ENCODE results near the gene STATH. TPM values are rescaled to one million over a fixed set of nuclear protein-coding genes. Genes with fewer than 3 reads are reported as not detected.

The STATH gene
- total RNA-seq, 2 donors from 2014 or later = not detected

DNA sequence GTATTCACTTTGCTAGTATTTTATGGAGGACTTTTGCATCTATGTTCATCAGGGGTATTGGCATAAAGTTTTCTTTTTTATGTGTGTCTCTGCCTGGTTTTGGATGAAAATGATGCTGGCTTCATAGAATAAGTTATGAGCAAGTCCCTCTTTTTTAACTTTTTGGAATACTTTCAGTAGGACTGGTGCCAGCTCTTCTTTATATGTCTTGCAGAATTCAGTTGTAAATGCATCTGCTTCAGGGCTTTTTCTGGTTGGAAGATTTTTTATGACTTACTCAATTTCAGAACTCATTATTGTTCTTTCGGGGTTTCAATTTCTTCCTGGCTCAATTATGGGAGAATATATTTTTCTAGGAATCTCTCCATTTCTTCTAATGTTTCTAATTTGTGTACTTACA, 21.1 kb upstream of the STATH start:
- H3K4me3 ChIP-seq = no peak overlapping the region
- no peak overlapping the region for H3K27ac ChIP-seq
- WGBS, 2 donors = 78 to 100% methylated on average over 1 of the region's 1 CpG
- H3K4me1 ChIP-seq = no peaks in the 10 kb centered on the region
- no peak for ATAC-seq
- DNase-seq = no peak
- TF ChIP-seq POLR2A (IDR thresholded peaks at IDR 0.05) (no peak), CTCF (IDR thresholded peaks at IDR 0.05) (no peak)
- no peaks in the 10 kb centered on the region for H3K9me3 ChIP-seq
- H3K36me3 ChIP-seq (replicated peaks in 1 of 2; ENCODE audit: insufficient read depth in 1 of 2, low read depth in 2 of 2) = no peaks in the 10 kb centered on the region
- intact Hi-C loops (cut with DNase I) = no loop called here
- H3K27me3 ChIP-seq = no peaks in the 10 kb centered on the region

GRCh38 chr4:69977582-69977981, 18.2 kb upstream of the STATH start:
- no peak for DNase-seq
- H3K36me3 ChIP-seq (replicated peaks in 1 of 2; ENCODE audit: insufficient read depth in 1 of 2, low read depth in 2 of 2) = no peaks in the 10 kb centered on the region
- TF ChIP-seq POLR2A (IDR thresholded peaks at IDR 0.05) = no peak
- no peak for TF ChIP-seq CTCF (IDR thresholded peaks at IDR 0.05)
- no peak overlapping the region for H3K4me3 ChIP-seq
- no peak overlapping the region for H3K27ac ChIP-seq
- no peaks in the 10 kb centered on the region for H3K9me3 ChIP-seq
- no peaks in the 10 kb centered on the region for H3K4me1 ChIP-seq
- H3K27me3 ChIP-seq = no peaks in the 10 kb centered on the region
- ATAC-seq = no peak
- intact Hi-C loops (cut with DNase I) = no loop called here

- Histone ChIP-seq H3K27ac (no peak overlapping the region), H3K4me3 (no peak overlapping the region), H3K4me1 (peaks cover 3% of the 10 kb centered on the region), H3K27me3 (no peaks in the 10 kb centered on the region), H3K36me3 (replicated peaks in 1 of 2; ENCODE audit: insufficient read depth in 1 of 2, low read depth in 2 of 2) (no peaks in the 10 kb centered on the region), H3K9me3 (no peaks in the 10 kb centered on the region)
- TF ChIP-seq POLR2A (IDR thresholded peaks at IDR 0.05) = no peak
- peak; percentile 97 for ATAC-seq
- intact Hi-C loops (cut with DNase I) = no loop called here
- 30 to 41% methylated on average over 2 of the region's 2 CpGs for WGBS, 2 donors
- DNase-seq = peak; percentile 31 to 67 (median 66)
These were observed 11.7 kb upstream of the STATH start for GRCh38 chr4:69984030-69984443.

DNA sequence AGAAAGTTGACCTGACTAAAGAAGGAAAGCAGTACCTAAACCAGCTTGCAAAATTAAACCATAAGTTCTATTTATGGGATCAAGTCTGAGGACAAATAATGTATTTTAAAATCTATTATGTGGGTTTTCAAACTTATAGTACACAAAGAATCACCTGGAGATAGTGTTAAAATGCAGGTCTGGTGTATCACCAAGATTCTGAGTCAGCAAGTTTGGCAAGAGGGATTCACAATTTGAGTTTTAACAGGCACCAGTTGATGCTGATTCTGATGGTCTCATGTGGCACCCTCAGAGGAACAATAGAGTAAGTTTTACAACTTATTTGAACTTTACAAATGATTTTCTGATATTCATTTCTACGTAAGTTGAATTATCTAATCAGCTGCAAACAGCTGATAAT, 9.1 kb upstream of the STATH start:
- no peak for DNase-seq
- H3K36me3 ChIP-seq (replicated peaks in 1 of 2; ENCODE audit: insufficient read depth in 1 of 2, low read depth in 2 of 2) = no peaks in the 10 kb centered on the region
- no peak for TF ChIP-seq CTCF (IDR thresholded peaks at IDR 0.05)
- TF ChIP-seq POLR2A (IDR thresholded peaks at IDR 0.05) = no peak
- WGBS, 2 donors = 51 to 57% methylated on average over 1 of the region's 1 CpG
- no peaks in the 10 kb centered on the region for H3K27me3 ChIP-seq
- intact Hi-C loops (cut with DNase I) = no loop called here
- no peak for ATAC-seq
- no peak overlapping the region for H3K27ac ChIP-seq
- no peaks in the 10 kb centered on the region for H3K9me3 ChIP-seq
- peaks cover 3% of the 10 kb centered on the region for H3K4me1 ChIP-seq
- no peak overlapping the region for H3K4me3 ChIP-seq

GRCh38 chr4:69991016-69991415, 4.8 kb upstream of the STATH start:
- Histone ChIP-seq H3K27ac (no peak overlapping the region), H3K36me3 (replicated peaks in 1 of 2; ENCODE audit: insufficient read depth in 1 of 2, low read depth in 2 of 2) (no peaks in the 10 kb centered on the region), H3K27me3 (no peaks in the 10 kb centered on the region), H3K4me3 (no peak overlapping the region), H3K4me1 (no peaks in the 10 kb centered on the region), H3K9me3 (no peaks in the 10 kb centered on the region)
- 59 to 71% methylated on average over 4 of the region's 4 CpGs for WGBS, 2 donors
- intact Hi-C loops (cut with DNase I) = no loop called here
- ATAC-seq (no peak), DNase-seq (no peak)
- TF ChIP-seq CTCF (IDR thresholded peaks at IDR 0.05) = no peak
- TF ChIP-seq POLR2A (IDR thresholded peaks at IDR 0.05) = no peak
